HG02798 (cell line): ENCODE measurements around the gene PCSK4.
"Not testable (repeated sequence)": the region's sequence is repeated elsewhere in the genome, so short reads cannot be mapped to it uniquely, and the experiment has no call there.

ENCODE experiments used
- ATAC-seq: cut with Tn5 transposase; IDR thresholded peaks from one replicate; pipeline ENCODE4 v1.9.1; 2021; ENCODE audit warnings: mild to moderate bottlenecking; ENCODE audit not compliant: unreplicated experiment, poor library complexity

Gene PCSK4

GRCh38 chr19:1505991-1506881 lies 16.1 kb upstream of the PCSK4 start:
- ATAC-seq = no peak

- ATAC-seq = no peak
These were observed 14.9 kb upstream of the PCSK4 start for GRCh38 chr19:1505012-1505411.

DNA sequence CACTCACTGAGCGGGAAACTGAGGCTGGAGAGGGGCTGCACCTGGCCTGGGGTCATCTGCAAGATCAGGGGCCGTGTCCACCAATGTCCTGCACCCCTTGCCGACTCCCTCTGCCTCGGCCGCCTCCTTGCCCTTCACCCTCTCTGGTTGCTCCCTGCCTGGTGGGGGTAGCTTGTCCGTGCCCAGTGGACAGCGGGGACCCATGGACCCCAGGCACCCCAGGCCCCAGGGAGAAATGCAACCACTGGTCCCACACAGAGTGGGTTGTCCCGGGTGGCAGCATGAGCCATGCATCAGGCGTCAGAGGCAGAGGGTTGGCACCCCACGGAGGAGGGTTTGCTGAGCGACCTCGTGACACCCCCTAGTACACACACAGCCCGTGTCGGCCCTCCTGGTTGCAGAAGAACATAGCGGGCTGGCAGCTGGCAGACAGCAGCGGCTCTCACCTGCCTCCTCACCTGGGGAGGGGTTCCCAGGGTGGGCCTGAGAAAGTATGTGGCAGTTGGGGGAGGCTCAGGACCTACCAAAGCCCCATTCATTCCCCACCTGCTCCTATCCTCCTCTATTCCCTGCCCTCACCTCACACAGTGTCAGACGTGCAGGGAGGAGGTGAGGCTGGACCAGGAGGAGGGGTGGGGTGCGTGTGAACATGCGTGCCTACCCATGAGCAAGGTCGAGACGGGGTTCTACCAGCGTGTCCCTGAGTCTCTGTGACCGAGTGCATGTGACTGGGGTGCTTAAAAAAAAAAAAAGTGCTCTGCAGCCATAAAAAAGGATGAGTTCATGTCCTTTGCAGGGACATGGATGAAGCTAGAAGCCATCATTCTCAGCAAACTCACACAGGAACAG lies 14.0 kb upstream of the PCSK4 start:
- no peak for ATAC-seq

DNA sequence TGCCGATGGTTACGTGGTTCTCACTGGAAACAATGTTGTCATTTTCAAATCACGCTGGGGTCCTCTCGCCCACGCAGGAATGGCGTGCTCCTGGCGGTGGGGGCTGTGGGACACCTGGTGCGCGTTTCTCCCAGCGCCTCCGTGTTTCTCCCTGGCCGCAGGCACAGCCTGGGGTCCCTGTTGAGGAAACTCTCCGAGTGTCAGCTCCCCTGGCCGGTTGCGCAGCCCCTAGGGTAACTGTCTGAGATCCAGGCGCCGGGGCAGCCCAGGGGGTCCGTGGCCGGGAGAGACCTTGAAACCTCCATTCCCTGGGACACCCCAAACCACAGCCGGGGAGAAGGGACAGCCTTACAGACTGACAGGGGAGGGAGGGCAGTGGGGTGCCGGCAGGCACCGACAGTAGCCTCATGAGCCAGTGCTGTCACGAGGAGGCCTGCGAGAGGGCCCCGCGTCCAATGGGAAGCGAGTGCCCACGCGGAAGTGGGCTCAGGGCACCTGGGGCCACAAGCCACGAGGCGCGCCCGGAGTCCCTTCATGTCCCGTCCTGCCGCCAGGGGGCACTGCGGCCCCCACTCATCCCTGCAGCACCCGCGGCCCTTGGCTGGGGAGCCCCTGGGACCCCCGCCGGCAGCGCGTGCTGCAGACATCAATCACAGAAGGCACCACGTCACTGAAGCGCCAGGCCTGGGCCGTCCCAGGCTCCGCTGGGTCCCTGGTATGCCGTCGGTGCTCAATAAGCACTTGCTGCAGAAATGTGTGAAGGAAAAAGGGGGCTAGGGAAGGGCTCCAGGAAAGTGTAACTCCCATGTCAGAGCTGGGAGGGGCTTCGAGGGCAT lies 13.2 kb upstream of the PCSK4 start:
- ATAC-seq = no peak

- no peak for ATAC-seq
These were observed 12.4 kb upstream of the PCSK4 start for GRCh38 chr19:1502433-1503088.

- ATAC-seq = no peak
These were observed 11.0 kb upstream of the PCSK4 start for GRCh38 chr19:1501200-1501595.

DNA sequence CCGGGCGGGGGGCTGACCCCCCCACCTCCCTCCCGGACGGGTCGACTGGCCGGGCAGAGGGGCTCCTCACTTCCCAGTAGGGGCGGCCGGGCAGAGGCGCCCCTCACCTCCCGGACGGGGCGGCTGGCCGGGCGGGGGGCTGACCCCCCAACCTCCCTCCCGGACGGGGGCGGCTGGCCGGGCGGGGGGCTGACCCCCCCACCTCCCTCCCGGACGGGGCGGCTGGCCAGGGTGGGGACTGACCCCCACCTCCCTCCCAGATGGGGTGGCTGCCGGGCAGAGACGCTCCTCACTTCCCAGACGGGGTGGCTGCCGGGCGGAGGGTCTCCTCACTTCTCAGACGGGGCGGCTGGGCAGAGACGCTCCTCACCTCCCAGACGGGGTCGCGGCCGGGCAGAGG lies 9.1 kb upstream of the PCSK4 start:
- not testable (repeated sequence) for ATAC-seq

DNA sequence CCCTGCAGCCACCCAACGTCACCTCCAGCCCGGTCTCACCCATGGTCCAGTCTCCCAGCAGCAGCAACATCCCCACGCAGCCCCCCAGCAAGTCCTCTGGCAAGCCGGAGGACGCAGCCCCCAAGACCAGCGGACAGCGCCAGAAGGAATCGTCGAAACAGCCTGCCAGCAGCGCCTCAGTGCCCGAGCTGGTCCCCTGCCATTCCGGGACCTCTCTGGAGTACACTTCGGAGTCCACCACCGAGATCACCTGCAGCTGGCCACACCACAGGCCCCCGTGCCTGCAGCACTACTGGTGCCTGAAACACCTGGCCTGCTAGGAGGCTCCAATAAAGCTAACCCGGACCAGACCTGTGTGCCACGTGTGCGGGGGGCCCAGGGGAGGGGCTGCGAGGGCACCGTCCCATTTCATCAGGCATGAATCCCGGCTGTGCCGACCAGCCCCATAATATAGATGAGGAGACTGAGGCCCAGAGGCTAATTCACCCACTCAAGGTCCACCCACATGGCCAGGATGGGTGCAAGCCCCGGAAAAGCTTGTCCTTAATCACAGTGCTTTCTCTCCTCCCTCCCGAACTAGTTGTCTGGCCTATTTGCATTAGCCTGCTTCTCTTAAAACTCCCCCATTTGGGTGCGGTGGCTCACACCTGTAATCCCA lies 7.6 kb upstream of the PCSK4 start:
- no peak for ATAC-seq

DNA sequence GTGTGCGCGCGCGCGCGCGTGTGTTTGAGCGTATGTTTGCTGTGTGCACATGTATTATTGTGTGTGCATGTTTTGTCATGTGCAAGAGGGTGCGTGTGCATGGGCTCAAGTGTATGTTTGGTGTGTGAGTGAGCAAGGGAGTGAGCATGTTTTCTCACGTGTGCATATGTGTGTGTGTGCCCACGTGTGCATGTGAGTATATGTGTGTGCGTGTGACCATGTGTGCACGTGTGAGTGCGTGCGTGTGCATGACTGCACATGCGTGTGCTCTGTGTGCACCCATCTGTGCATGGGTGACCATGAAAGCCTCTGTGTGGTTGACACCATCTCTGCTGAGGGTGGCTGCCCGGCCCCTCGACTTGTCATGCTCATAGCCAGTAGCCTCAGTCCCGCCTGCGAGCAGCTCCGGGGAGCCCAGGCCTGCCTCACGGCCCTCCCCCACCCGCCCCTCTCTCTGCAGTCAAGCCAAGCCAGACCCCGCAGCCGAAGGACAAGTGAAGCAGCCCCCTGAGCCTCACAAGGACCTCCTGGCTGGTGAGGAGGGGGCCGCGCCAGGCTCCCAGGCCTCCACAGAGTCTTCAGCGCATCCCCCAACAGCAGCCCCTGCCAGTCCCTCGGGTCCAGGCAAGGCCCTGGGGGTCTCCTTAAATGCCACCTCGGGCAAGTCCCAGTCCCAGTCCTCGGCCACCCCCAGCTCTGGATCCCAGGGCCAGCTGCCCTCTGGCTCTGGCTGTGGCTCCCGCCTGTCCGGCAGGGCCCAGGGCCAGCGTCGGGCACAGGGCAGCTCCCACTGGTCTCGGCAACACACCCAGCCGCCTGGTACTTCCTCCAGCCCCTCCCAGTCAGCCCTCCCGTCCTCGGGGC lies 6.8 kb upstream of the PCSK4 start:
- no peak for ATAC-seq

GRCh38 chr19:1495799-1496713 lies 5.9 kb upstream of the PCSK4 start:
- ATAC-seq = no peak

DNA sequence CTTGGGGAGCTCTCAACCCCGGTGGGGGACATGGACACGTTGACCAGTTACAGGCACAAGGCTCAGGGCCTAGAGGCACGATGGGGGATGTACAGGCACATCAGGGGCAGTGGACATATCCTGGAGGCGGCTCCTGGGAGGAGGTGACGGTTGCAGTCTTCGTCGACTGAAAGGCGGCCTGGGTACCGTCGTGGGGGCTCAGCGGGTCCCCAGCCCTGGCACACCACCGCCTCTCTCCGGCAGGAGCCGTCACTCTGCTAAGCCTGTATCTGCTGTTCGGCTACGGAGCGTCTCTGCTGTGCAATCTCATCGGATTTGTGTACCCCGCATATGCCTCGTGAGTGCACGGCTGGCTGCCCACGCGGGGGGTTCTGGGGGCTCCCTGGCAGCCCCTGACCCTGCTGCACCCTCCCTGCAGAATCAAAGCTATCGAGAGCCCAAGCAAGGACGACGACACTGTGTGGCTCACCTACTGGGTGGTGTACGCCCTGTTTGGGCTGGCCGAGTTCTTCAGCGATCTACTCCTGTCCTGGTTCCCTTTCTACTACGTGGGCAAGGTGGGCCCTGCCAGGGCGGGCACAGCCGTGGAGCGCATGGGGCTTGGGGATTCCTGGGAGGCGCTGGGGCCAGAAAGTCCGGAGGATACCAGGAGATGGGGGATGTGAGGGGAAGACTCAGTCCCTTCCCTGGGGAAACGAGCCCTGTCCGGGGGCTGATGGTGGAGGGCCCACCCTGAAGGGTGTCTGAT lies 5.1 kb upstream of the PCSK4 start:
- no peak for ATAC-seq

- no peak for ATAC-seq
These were observed 4.1 kb upstream of the PCSK4 start for GRCh38 chr19:1494115-1494815.

DNA sequence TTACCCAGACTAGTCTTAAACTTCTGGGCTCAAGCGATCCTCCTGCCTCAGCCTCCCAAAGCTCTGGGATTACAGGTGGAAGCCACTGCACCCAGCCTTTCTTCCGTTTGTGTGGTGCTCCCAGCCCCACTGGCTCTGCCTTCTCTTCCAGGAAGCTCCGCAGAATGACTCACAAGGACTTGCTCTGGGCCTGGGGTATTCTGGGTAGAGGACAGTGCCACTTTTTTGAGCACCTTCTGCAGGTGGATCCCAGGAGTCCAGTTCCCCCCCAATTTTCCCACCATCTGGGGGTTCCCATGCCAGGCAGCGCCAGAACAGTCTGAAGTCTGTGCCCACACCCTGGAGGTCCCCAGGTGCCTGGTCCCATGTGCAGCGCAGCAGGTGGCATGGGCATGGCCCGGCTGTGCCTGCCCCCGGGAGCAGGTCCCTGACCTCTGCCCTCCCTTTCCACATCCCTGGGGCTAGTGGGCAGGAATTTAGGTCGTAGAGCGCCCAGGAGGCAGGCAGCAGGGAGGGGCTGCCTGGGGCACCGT lies 2.4 kb upstream of the PCSK4 start:
- ATAC-seq = no peak

GRCh38 chr19:1491849-1492170 lies 1.7 kb upstream of the PCSK4 start:
- no peak for ATAC-seq

DNA sequence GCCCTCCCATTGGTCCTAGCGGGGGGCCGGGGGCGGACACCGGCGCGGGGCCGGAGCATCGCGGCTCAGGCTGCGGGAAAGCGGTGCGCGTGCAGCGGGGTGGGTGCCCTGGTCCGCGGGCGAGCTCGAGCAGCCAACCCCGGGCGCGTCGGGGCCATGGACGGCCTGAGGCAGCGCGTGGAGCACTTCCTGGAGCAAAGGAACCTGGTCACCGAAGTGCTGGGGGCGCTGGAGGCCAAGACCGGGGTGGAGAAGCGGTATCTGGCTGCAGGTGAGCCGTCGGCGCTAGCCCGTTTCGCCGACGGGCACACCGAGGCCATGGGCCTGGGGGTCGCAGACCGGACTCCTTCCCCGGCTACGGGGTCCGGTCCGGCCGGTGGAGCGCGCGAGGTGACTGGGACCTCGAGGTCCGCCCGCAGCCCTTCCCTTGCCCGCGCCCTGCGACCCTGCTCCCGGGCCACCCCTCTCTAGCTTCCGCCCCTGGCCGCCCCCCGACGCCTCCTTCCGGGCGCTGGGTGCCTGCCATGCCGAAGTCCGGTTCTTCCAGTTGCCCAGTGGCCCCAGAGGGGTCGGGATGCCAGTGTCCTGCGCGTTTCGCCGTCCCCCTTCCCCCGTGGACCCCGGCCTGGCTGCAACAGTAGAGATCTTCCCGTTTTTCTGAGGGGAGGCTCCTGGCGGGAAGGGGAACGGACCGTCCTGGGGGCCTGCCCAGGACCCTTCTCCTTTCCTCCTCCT lies 1.1 kb upstream of the PCSK4 start, which contains the start of gene REEP6:
TSS of gene REEP6 (plus strand) at position 68 of the 735 bp plus-strand sequence. CDS start at position 157, 89 bp downstream.
- ATAC-seq = no peak
